ENCODE data around the gene NPPC.

GRCh38 chr2:231900486-231900942, 25.7 kb downstream of the NPPC start:
- TF ChIP-seq POLR2A (IDR thresholded peaks at IDR 0.05; ENCODE audit: low read length) (no peak), GATA1 (IDR thresholded peaks at IDR 0.05; ENCODE audit: low read depth, low read length) (no peak)

Measured in erythroblast (primary cell).